GM12873 (cell line): ENCODE measurements around the gene UBQLN1.

Experiments
- CTCF ChIP-seq: IDR thresholded peaks from 2 replicates; pipeline ENCODE4 v1.5.1; 2012; ENCODE audit warnings: low read depth, mild to moderate bottlenecking, moderate library complexity, low read length, control low read depth; ENCODE audit not compliant: insufficient read depth; ENCODE audit errors: missing control alignments

Gene UBQLN1

GRCh38 chr9:83707768-83708514, at the start of gene UBQLN1:
TSS of gene UBQLN1 (minus strand) at chr9:83707958. CDS start at chr9:83707679, 279 bp downstream.
- no peak for TF ChIP-seq CTCF

GRCh38 chr9:83754383-83754977, 46.7 kb upstream of the UBQLN1 start:
- TF ChIP-seq CTCF: no peak

- TF ChIP-seq CTCF: no peak
These were observed 41.9 kb upstream of the UBQLN1 start for GRCh38 chr9:83749706-83750105.

- TF ChIP-seq CTCF: no peak
These were observed 36.4 kb upstream of the UBQLN1 start for GRCh38 chr9:83744206-83744605.

GRCh38 chr9:83733739-83734138, 26.0 kb upstream of the UBQLN1 start:
- TF ChIP-seq CTCF: no peak

- TF ChIP-seq CTCF: no peak
These were observed 16.7 kb upstream of the UBQLN1 start for GRCh38 chr9:83724436-83724835.

GRCh38 chr9:83722726-83723495, 15.2 kb upstream of the UBQLN1 start:
- no peak for TF ChIP-seq CTCF
